Endothelial cell of umbilical vein (primary cell): ENCODE measurements around the gene ANKRD13B. TPM values are rescaled to one million over a fixed set of nuclear protein-coding genes. Genes with fewer than 3 reads are reported as not detected.
A peak's percentile ranks its signal among the peaks of the same experiment; 100 is the strongest.

Experiments
- BruUV-seq: library from RNA; stranded (reverse); fragments of 400-500 nt; replicated peaks from 2 replicates; lab custom pipeline; 2021; lab: Mats Ljungman, UMichigan
- CTCF ChIA-PET: fragments of 300-600, 350-600 bp; sonication (Branson Sonifier 250); formaldehyde crosslinking; loops from one replicate; lab custom pipeline; 2021; ENCODE audit warnings: antibody characterized with exemption, inconsistent platforms; lab: Charles Lee
- POLR2A ChIA-PET: fragments of 300-600, 350-600 bp; sonication (Branson Sonifier 250); formaldehyde crosslinking; loops from one replicate; lab custom pipeline; 2021; ENCODE audit warnings: antibody characterized with exemption, inconsistent platforms; lab: Charles Lee
- DNase-seq: peaks from one replicate; pipeline ENCODE4 v3.0.0-alpha.2; 2011; ENCODE audit warnings: low read depth, low spot score
- FAIRE-seq: peaks from 2 replicates; lab custom pipeline; 2011; peaks lifted over from hg19 to GRCh38; lab: Jason Lieb, UNC
- H2AFZ ChIP-seq: 2 replicates; pipeline ENCODE4 v1.6.0; 2012; ENCODE audit warnings: low read depth, low read length, control low read depth, inconsistent platforms
- H3K27ac ChIP-seq: 2 replicates; pipeline ENCODE4 v1.5.1; 2011; ENCODE audit warnings: low read depth, mild to moderate bottlenecking, control low read depth, low read length, moderate library complexity; ENCODE audit not compliant: insufficient read depth
- H3K27me3 ChIP-seq, 2 experiments: 2 replicates each; pipeline versions ENCODE4 v1.6.0 to v1.6.1; 2011; ENCODE audit warnings: low read length in 2 of 2, mixed read lengths in 1 of 2; ENCODE audit not compliant: control insufficient read depth in 2 of 2, insufficient read depth in 2 of 2
- H3K36me3 ChIP-seq, 2 experiments: 2 replicates in 1 of 2; 3 replicates in 1 of 2; pipeline ENCODE4 v1.5.1; 2011; ENCODE audit warnings: low read length in 2 of 2, mild to moderate bottlenecking in 1 of 2, moderate library complexity in 1 of 2; ENCODE audit not compliant: control insufficient read depth in 2 of 2, insufficient read depth in 2 of 2; ENCODE audit errors: extremely low read depth in 1 of 2
- H3K4me1 ChIP-seq: 3 replicates; pipeline ENCODE4 v1.5.1; 2011; ENCODE audit warnings: mild to moderate bottlenecking, low read length; ENCODE audit not compliant: control insufficient read depth, insufficient read depth; ENCODE audit errors: extremely low read depth
- H3K4me2 ChIP-seq: 2 replicates; pipeline ENCODE4 v1.6.1; 2011; ENCODE audit warnings: low read length, control low read depth, mixed read lengths; ENCODE audit not compliant: insufficient read depth
- H3K4me3 ChIP-seq, 3 experiments: fragments of 200-600 bp in 1 of 3; sonication (generic), shearing (Covaris generic) in 1 of 3; replicated peaks in 1 of 3; 2 replicates each; pipeline ENCODE4 v1.5.1; 2011 to 2016; ENCODE audit warnings: control low read depth in 3 of 3, low read length in 3 of 3, mild to moderate bottlenecking in 2 of 3, inconsistent platforms in 1 of 3, low read depth in 1 of 3, moderate library complexity in 1 of 3; ENCODE audit not compliant: insufficient read depth in 1 of 3
- H3K79me2 ChIP-seq: 2 replicates; pipeline ENCODE4 v1.6.0; 2012; ENCODE audit warnings: low read length, inconsistent platforms; ENCODE audit not compliant: control insufficient read depth, insufficient read depth
- H3K9ac ChIP-seq: replicated peaks from 2 replicates; pipeline ENCODE3; 2011; ENCODE audit warnings: low read length, control low read depth; ENCODE audit not compliant: insufficient read depth; ENCODE audit errors: extremely low read depth
- H3K9me1 ChIP-seq: replicated peaks from 3 replicates; pipeline ENCODE4 v1.6.0; 2011; ENCODE audit warnings: mild to moderate bottlenecking, low read length; ENCODE audit not compliant: control insufficient read depth, insufficient read depth; ENCODE audit errors: extremely low read depth
- H3K9me3 ChIP-seq: replicated peaks from 2 replicates; pipeline ENCODE4 v1.5.1; 2012; ENCODE audit warnings: low read length, inconsistent platforms; ENCODE audit not compliant: control insufficient read depth, insufficient read depth
- H4K20me1 ChIP-seq: replicated peaks from 2 replicates; pipeline ENCODE3; 2011; ENCODE audit warnings: mild to moderate bottlenecking, low read length; ENCODE audit not compliant: control insufficient read depth, insufficient read depth; ENCODE audit errors: extremely low read depth
- EZH2 ChIP-seq: IDR thresholded peaks from 2 replicates; pipeline ENCODE4 v1.6.1; 2012; ENCODE audit warnings: borderline replicate concordance, low read depth, mild to moderate bottlenecking, moderate library complexity, low read length, inconsistent platforms; ENCODE audit not compliant: severe bottlenecking
- FOS ChIP-seq: IDR thresholded peaks from 2 replicates; pipeline ENCODE4 v1.6.1; 2011; ENCODE audit warnings: mild to moderate bottlenecking, low read length, moderate library complexity, borderline replicate concordance; ENCODE audit not compliant: insufficient read depth
- GATA2 ChIP-seq: IDR thresholded peaks from 2 replicates; pipeline ENCODE4 v1.7.0; 2011; ENCODE audit warnings: low read depth, mild to moderate bottlenecking, moderate library complexity, mixed read lengths, low read length; ENCODE audit not compliant: insufficient read length, insufficient read depth
- JUN ChIP-seq: IDR thresholded peaks from 2 replicates; pipeline ENCODE4 v1.6.1; 2011; ENCODE audit warnings: borderline replicate concordance, low read depth; ENCODE audit not compliant: insufficient read length, insufficient read depth
- MYC ChIP-seq: IDR thresholded peaks from one replicate; pipeline ENCODE4 v1.6.1; 2011; ENCODE audit warnings: mild to moderate bottlenecking, low read depth, low read length
- POLR2A ChIP-seq: IDR thresholded peaks from 2 replicates; pipeline ENCODE4 v1.6.1; 2012; ENCODE audit warnings: low read depth, mild to moderate bottlenecking, control low read depth, low read length
- POLR2AphosphoS5 ChIP-seq: IDR thresholded peaks from 2 replicates; pipeline ENCODE4 v1.6.1; 2012; ENCODE audit warnings: low read depth, mild to moderate bottlenecking, control low read depth, low read length, moderate library complexity; ENCODE audit not compliant: insufficient read depth
- dilution Hi-C: fragments of 300-500 bp; cut with MboI; formaldehyde crosslinking; loops from one replicate; pipeline ENCODE4 v1.15.0; 2019; ENCODE audit warnings: low sequenced_read_pairs; ENCODE audit not compliant: extremely low pct_ligation_motif_present
- intact Hi-C: fragments of 100-400 bp; cut with micrococcal nuclease; formaldehyde crosslinking; loops from one replicate; pipeline ENCODE4 v1.10.0; 2022
- polyA plus RNA-seq, 4 experiments: library from polyadenylated mRNA; depleted of rRNA in 3 of 4; stranded (reverse) in 3 of 4; unstranded in 1 of 4; fragments of >200 nt; gene quantifications; 2 replicates each; pipeline versions ENCODE4 v1.2.1 to v1.2.3, GENCODE V29; 2011 to 2012; ENCODE audit warnings: missing spikeins in 1 of 4
- total RNA-seq: library from RNA; stranded (reverse); gene quantifications from 2 replicates; pipeline ENCODE4 v1.2.3, GENCODE V29; 2021
- TF ChIP-seq, protein P1 (sequence below): IDR thresholded peaks from 2 replicates; pipeline ENCODE4 v1.6.1; 2011; ENCODE audit not compliant: insufficient read depth, insufficient read length
- TF ChIP-seq, protein P2 (sequence below), 2 donors: IDR thresholded peaks; 1 replicate in 1 of 2; 2 replicates in 1 of 2; pipeline ENCODE4 v1.5.1; 2011; ENCODE audit warnings: low read length in 2 of 2, mild to moderate bottlenecking in 2 of 2, moderate library complexity in 2 of 2, control low read depth in 1 of 2, inconsistent platforms in 1 of 2, low read depth in 1 of 2; ENCODE audit not compliant: insufficient read depth in 1 of 2; ENCODE audit errors: extremely low read depth in 1 of 2

Gene ANKRD13B
- total and polyA plus RNA-seq, 2 donors (not counting 3 experiments of a cell fraction or from before 2014, with no cell fraction given) = 21.1 to 23.2 TPM

- no peak for TF ChIP-seq MYC
- TF ChIP-seq JUN = no peak
- TF ChIP-seq POLR2AphosphoS5 = no peak
- no peak for TF ChIP-seq GATA2
- TF ChIP-seq, protein P1, sequence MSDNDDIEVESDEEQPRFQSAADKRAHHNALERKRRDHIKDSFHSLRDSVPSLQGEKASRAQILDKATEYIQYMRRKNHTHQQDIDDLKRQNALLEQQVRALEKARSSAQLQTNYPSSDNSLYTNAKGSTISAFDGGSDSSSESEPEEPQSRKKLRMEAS = no peak
- TF ChIP-seq, protein P2, sequence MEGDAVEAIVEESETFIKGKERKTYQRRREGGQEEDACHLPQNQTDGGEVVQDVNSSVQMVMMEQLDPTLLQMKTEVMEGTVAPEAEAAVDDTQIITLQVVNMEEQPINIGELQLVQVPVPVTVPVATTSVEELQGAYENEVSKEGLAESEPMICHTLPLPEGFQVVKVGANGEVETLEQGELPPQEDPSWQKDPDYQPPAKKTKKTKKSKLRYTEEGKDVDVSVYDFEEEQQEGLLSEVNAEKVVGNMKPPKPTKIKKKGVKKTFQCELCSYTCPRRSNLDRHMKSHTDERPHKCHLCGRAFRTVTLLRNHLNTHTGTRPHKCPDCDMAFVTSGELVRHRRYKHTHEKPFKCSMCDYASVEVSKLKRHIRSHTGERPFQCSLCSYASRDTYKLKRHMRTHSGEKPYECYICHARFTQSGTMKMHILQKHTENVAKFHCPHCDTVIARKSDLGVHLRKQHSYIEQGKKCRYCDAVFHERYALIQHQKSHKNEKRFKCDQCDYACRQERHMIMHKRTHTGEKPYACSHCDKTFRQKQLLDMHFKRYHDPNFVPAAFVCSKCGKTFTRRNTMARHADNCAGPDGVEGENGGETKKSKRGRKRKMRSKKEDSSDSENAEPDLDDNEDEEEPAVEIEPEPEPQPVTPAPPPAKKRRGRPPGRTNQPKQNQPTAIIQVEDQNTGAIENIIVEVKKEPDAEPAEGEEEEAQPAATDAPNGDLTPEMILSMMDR (IDR thresholded peaks at IDR 0.05; ENCODE audit: extremely low read depth in 1 of 2, insufficient read depth in 1 of 2, low read depth in 1 of 2, low read length in 2 of 2) = no peak
- TF ChIP-seq POLR2A = no peak
- no peak for TF ChIP-seq EZH2
- no peak for TF ChIP-seq FOS
These were observed 19.7 kb downstream of the ANKRD13B start for GRCh38 chr17:29612404-29613280.

More at GRCh38 chr17:29612404-29613280, 19.7 kb downstream of the ANKRD13B start:
- Histone ChIP-seq H3K4me1 (peaks cover 27% of the 10 kb centered on the region), H3K9me3 (no peaks in the 10 kb centered on the region), H3K36me3 (peaks cover 0 to 4% of the 10 kb centered on the region in 2 experiments), H4K20me1 (no peaks in the 10 kb centered on the region), H3K4me2 (no peak overlapping the region), H3K9me1 (no peaks in the 10 kb centered on the region), H3K27me3 (no peaks in the 10 kb centered on the region), H3K27ac (no peak overlapping the region), H2AFZ (peak overlapping the region; percentile 74), H3K4me3 (no peak overlapping the region), H3K79me2 (no peaks in the 10 kb centered on the region), H3K9ac (no peak overlapping the region)
- dilution Hi-C loops = no loop called here
- POLR2A ChIA-PET = no interaction called here
- CTCF ChIA-PET = interaction anchor here (0.6 to 6.9 kb wide), 21 partner anchors 8 to 489 kb away, joined by 3 to 113 read pairs (median 6); partner anchors contain the start of genes ANKRD13B and SSH2
- intact Hi-C loops = loop anchor here (1.0 kb wide), 2 partner anchors 21 to 32 kb away; no protein-coding TSS in a partner anchor
- no peak for FAIRE-seq
- BruUV-seq = no TSS peak
- no peak for DNase-seq
